Measurements from ENCODE around the gene TSPAN10.
A peak's percentile ranks its signal among the peaks of the same experiment; 100 is the strongest.

Gene TSPAN10

DNA sequence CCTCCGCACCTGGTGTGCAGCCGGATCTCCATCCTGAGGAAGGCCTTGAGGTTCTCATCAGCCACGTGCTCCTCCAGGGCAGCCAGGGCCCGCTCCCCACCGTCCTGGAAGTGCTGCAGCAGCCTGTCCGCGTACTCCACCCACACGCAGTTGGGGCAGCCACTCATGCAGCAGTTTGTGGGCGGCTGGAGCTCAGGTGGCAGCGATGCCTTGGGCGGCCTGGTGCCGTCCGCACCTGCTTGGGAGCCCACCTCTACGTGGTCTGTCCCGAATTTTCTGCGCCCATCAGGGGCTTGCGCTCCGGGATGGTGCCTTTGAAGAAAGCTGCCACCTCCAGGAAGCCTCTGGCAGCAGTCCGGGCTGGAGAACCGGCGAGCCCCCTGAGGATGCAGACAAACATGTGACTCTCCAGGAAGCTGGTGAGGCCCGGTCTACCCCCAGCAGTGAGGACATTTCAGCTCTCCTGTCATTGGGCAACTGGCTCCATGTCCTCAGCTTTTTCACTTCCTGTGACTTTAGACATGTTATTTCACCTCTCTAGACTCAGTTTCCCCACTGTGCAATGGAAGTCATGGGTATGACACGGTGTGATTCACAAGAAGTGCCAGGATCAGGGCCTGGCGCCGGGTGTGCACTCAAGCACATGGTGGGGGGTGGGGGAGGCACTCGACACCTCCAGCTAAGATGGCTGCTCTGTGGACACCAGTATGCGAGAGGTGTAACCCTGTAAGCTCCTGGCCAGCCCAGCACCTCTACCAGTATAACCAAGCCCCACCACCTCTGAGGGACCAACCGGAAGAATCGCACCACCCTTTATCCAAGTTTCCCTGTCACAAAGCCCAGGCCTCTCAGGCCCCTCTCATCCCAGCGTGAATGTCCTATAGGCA, 28.5 kb downstream of the TSPAN10 start:
- DNase-seq, result peak in 1 of 6 experiments; percentile 47

- no peak for DNase-seq
These were observed 29.0 kb downstream of the TSPAN10 start for GRCh38 chr17:81666092-81666341.

DNA sequence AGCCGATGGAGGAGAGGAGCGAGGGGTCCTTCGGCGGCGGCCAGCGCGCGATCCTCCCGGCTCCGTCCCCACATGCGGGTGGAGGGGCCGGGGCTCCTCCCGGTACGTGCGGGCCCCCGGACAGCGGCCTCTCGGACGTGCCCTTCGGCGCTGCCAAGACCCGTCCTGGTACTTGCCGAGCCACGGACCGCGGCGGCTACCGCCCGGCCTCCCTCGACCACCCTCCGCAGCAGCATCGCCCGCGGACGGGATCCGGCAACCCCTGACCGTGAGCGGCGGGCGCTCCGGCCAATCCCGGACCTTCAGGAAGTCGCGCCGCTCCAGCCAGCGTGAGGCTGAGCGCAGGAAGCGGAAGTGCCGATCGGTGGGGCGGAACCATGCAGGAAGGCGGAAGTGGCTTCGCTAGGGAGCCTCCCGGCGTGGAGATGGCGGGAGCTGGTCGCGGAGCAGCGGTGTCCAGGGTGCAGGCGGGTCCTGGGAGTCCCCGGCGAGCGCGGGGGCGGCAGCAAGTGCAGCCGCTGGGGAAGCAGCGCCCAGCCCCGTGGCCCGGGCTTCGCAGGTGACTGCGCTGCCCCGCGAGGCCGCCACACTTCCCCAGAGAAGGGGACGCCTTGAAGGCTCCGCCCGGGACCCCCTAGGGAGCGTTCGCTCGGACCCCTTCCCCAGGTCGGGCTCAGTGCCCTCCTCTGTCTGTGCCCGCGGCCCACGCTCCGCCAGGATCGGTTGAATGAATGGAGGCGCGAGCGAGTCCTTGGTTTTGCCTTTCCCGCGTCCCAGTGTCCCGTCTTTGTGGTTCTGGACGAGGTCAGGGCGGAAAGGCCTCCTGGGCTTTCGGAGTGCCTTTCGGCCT, 29.6 kb downstream of the TSPAN10 start, which contains the start of the genes CCDC137 and OXLD1:
Gene CCDC137, plus strand, starts transcription at position 396 of the 850 bp plus-strand sequence. Its CDS starts 30 bp downstream, at position 426.
Gene OXLD1, minus strand, starts transcription at position 264 of the 850 bp plus-strand sequence. Its CDS starts 28 bp downstream, at position 236.
- DNase-seq, result peak; percentile 83 to 91 (median 88)

DNA sequence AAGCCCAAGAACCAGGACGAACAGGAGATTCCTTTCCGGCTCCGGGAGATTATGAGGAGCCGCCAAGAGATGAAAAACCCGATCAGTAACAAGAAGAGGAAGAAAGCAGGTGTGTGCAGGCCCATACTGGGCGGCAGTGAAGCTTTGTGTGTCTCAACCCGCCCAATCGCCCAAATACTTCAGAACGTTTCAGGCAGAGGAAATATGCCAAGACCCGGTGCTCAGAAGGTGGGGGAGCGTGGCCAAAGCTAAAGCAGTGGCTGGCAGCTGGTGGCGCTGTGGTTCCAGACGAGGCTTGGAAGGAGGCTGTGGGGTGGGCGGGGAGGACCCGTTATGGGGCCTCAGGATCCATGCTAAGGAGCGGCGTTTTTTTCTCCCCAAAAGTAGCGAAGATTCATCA, 30.8 kb downstream of the TSPAN10 start:
- DNase-seq, result no peak

DNA sequence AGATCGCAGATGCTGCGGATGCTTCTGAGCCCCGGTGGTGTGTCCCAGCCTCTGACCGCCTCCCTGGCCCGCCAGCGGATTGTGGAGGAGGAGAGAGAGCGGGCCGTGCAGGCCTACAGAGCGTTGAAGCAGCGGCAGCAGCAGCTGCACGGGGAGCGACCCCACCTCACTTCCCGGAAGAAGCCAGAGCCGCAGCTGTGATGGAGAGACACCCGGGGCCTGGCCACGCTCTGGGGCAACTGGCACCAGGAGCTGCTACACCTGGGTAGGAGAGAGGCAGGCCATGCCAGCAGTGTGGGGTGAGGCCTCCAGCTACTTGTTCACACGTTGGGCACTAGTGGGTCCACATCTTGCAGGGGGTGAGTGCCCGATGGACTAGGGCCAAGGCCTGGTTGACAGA, 35.5 kb downstream of the TSPAN10 start:
- no peak for DNase-seq

- DNase-seq, result no peak
These were observed 36.0 kb downstream of the TSPAN10 start for GRCh38 chr17:81672954-81673353.

- no peak for DNase-seq
These were observed 36.7 kb downstream of the TSPAN10 start for GRCh38 chr17:81673561-81674258.

DNA sequence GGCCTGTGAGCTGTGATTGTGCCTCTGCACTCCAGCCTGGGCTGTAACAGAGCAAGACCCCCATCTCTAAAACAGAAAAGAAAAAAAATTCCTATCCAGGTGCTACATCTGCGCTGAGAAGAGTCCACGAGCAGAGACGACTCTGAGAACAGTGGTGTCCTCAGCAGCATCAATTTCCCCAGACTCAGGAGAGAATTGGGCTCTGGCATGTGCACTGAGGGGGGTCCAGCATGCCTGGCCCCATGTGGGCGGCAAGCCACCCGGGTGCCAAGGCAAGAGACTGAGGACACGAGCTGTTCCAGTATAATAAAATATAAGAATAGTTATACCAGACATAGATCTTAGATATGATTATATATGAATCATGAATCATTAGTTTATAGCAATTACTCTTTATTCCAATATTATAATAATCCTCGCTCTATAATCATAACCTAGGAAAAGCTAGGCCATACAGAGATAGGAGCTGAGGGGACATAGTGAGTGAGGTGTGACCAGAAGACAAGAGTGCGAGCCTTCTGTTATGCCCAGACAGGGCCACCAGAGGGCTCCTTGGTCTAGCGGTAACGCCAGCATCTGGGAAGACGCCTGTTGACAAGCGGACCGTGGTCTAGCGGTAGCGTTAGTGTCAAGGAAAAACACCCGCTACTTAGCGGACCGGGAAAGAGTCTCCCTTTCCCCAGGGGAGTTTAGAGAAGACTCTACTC, 38.7 kb downstream of the TSPAN10 start:
- peak in 2 of 6 experiments; percentile 25 to 29 for DNase-seq

DNA sequence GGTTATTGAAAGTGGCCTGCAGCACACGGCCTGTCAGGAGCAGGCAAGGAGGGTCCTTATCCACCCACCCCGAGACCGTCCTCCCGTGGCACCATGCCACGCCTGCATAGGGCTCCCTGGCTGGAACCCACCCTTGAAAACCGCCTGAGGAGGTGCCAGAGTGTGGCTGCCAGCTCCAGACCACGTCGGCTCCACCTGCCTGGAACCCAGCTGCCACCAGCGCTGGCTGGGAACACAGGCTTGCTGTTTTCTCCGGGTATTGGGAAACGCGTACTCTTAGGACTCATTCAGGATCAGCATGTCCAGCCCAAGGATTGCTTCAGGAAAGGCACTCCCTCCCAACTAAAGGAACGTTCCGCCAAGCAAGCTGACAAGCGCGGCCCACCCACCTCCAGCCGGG, 39.9 kb downstream of the TSPAN10 start:
- no peak for DNase-seq

DNA sequence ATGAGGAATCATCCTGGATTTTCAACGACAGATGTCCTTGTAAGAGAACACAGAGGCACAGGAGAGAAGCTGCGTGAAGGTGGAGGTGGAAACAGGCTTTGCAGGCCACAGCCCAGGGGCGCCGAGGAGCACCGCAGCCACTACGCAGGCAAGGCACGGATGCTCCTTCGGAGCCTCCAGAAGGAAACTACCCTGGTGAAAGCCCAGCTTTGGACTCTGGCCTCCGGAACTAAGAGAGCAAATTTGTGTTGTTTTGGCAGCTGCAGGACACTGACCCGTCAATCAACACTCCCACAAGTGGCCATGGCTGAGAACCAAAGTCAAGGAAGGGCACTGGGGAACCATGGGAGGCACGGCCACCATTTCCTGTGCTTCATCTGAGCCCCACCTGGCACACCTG, 43.2 kb downstream of the TSPAN10 start:
- DNase-seq, result no peak

DNA sequence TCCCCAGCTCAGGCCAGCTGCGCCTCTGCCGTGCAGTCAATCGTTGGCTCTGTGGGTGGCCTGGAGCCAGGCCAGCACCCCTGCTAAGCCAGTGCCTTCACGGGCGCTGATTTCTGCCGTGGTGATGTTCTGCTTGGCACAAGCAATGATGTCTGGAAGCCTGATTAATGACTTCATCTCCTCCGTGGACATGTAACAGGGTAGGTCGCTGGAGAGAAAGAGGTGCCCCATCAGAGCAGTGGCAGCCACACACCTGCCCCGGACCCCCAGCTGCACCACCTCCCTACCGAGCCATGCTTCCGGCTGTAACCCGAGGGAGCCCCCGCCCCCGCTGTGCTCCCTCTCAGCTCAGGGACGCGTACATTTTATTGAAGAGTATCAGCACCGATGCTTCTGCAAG, 44.7 kb downstream of the TSPAN10 start:
- DNase-seq, result no peak

GRCh38 chr17:81682565-81683207, 45.7 kb downstream of the TSPAN10 start:
- DNase-seq, result no peak

- no peak for DNase-seq
These were observed 46.2 kb downstream of the TSPAN10 start for GRCh38 chr17:81683208-81683583.

GRCh38 chr17:81683584-81684441, 46.8 kb downstream of the TSPAN10 start, which contains the start of the genes ARL16 and HGS:
TSS of gene ARL16 (minus strand) at chr17:81683797. CDS start at chr17:81683753, 44 bp downstream.
TSS of gene HGS (plus strand) at chr17:81684011. CDS start at chr17:81684067, 56 bp downstream.
- DNase-seq, result peak; percentile 95 to 98 (median 96)

- no peak for DNase-seq
These were observed 47.5 kb downstream of the TSPAN10 start for GRCh38 chr17:81684442-81684911.

DNA sequence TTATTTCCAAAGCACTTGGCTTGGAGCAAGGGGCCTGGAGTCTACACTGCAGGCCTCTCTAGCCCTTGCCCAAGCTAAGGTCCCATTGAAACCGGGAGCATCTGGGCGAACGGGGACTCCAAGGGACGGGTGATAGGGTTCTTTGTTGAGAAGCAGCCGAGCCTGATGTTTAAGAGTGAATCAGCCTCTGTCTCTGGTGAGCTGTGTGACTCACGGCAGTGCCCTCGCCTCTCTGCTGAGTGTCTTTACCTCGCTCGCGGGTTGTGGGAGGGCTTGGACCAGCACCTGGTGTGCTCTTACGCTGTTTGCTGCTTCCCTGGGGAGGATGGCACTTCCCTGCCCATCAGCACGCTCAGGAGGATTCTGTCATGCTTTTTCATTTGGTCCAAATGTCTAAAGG, 48.1 kb downstream of the TSPAN10 start:
- no peak for DNase-seq

- DNase-seq, result no peak
These were observed 49.6 kb downstream of the TSPAN10 start for GRCh38 chr17:81686614-81687013.

DNA sequence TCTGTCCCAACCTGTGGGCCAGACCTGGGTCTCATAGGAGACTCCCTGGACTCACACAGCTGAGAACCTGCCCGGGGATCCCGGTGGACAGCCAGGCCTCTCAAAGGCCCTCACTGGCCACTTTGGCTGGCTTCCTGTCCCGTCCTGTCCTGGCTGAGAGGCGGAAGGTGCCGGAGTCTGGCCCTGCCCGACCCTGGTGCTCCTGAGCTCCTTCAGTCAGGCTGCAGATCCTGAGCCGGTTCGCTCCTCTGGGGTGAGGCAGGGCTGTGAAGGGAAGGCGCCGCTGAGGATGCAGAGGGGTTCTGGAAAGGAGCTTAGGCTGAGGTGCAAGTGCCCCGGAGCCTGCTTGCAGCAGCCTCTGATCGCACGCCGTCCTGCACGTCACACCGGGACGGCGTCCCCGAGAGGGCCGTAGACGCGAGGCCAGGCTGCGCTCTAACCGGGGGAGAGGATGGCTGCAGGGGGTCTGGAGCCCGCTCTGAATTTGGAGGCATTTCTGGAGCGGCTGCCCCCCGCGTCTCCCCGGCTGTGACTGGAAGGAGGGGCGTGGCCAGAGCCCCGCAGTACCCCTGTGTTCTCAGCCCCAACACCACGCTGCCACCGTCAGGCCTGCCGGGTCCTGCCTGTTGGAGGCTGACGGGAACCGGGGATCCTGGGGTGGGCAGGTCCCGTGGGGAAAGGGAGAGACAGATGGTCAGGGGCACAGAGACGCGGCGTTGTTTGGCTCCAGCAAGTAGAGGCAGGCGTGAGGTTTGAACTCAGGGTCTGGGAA, 51.0 kb downstream of the TSPAN10 start:
- no peak for DNase-seq

DNA sequence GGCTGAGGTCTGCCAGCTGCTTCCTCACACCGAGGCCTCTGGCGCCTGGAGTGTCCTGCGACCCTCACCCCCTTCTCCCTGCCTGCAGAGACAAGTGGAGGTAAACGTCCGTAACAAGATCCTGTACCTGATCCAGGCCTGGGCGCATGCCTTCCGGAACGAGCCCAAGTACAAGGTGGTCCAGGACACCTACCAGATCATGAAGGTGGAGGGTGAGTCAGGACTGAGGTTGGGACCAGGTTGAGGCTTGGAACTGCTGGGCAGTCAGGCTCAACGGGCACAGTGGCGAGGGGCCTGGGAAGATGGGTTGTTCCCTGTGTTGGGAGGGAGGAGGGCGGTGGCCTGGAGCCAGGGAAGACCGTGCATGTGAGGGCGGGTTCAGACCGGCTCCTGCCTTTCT, 51.6 kb downstream of the TSPAN10 start:
- no peak for DNase-seq

DNA sequence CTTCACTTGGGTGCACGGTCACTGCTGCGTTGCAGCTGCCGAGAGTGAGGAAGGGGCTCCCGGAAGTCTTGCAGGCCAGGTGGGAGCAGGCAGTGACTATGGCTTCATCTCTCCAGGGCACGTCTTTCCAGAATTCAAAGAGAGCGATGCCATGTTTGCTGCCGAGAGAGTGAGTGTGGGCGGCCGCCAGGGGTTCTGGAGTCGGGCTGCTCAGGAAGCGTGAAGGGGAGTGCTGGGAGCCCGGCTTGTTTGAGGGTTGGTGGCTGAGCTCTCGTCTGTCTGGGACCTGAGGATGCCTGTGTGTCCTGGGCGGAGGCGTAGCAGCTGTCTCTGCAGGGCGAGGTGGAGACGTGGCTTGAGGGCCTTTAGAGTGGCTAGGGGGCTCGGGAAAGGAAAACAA, 53.1 kb downstream of the TSPAN10 start:
- no peak for DNase-seq
